Activated effector memory CD4-positive, alpha-beta T cell treated with Interleukin-2 at 50 U/mL for 16 hours (primary cell): ENCODE results near the gene GCN1.

Experiments
- DNase-seq: peaks from one replicate; pipeline ENCODE4 v3.0.0-alpha.2; 2020

Gene GCN1

GRCh38 chr12:120172053-120172452, 22.5 kb downstream of the GCN1 start:
- DNase-seq, result no peak

DNA sequence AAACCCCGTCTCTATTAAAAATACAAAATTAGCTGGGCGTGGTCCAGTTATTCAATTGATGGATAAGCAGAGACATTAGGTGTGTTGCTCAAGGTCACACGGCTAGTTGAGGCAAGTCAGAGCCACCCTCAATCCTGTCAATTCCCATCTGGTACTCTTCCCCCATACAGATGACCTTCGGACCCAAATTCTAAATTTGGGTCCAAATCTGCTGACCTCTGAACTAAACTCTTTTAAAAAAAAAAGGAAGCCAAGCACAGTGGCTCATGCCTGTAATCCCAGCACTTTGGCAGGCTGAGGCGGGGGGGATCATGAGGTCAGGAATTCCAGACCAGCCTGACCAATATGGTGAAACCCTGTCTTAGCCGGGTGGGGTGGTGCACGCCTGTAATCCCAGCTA, 23.9 kb downstream of the GCN1 start:
- no peak for DNase-seq

- no peak for DNase-seq
Observed at GRCh38 chr12:120169946-120170345, 24.6 kb downstream of the GCN1 start.

GRCh38 chr12:120168337-120168736, 26.2 kb downstream of the GCN1 start:
- DNase-seq, result no peak

GRCh38 chr12:120167529-120168095, 26.9 kb downstream of the GCN1 start:
- no peak for DNase-seq

GRCh38 chr12:120164293-120164692, 30.2 kb downstream of the GCN1 start:
- DNase-seq, result no peak

DNA sequence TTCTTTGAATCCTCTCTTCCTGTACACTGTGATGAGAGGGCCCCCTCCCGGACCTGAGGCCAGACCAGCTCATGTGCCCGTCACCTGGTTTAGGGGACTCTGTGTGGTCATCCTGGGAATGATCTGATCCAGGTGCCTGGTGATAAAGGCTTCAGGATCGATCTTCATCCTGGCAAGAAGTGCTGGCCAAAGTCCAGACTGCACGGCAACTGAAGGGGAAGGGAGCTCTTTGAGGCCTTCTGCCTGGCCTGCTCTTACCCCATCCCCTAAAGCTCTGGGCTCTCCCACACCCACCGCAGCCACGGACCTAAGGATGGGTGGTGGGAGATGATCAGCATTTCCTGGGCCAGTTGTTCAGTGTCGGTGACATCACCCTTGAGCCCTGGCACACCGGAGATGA, 31.8 kb downstream of the GCN1 start:
- DNase-seq, result no peak

DNA sequence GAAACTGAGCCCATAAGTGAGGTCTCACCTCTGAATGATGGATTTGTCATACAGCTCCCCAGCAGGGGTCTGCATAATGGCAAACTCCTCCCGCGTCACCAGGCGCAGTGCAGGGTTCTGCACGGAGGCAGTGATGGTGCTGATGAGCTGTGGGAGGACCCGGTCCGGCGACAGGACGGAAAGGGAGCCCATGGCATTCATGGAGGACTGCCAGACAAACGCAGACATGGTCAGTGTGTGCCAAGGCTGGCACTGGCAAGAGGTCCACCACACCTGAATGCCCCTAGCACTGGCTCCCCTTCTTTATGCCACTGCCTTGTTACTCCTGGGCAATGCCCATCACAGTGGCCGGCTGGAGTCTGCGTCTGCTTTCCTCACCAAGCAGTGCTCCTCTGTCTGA, 32.7 kb downstream of the GCN1 start:
- DNase-seq, result no peak

GRCh38 chr12:120159509-120160237, 34.8 kb downstream of the GCN1 start:
- no peak for DNase-seq

DNA sequence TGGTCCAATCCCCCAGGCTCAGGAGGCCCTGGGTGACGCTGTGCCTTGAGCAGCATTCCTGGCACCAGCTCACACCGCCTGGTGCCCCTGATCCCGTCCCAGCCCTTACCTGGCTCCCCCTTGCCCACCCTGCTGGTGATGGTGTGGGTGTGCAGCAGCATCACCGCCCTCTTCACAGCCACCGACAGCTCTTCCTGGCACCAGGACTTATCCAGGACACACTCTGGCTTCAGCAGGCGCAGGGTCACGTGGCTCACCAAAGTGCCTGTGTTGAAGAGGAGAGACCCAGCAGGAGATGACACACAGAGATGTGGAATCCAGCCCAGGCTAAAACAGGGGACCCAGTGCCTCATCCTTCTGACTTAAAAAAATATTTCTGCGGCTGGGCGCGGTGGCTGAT, 36.2 kb downstream of the GCN1 start:
- no peak for DNase-seq

DNA sequence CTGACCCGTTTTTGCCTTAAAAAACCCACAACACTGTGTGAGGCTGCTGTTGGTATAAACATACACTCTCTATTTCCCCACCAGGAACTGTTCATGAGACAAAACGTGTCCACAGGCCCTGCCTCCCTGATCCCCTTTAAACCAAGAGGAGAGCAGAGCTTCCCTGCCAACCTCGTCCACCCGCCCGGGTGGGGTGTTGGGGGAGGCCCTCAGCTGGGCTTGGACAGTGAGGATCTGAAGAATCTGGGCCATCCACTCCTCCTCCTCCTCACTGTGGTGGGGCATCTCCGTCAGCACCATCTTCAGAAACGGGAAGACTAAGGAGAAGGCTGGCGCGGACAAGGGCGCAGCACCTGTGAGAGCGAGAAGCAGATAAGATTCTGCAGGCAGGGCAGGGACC, 36.8 kb downstream of the GCN1 start:
- no peak for DNase-seq

DNA sequence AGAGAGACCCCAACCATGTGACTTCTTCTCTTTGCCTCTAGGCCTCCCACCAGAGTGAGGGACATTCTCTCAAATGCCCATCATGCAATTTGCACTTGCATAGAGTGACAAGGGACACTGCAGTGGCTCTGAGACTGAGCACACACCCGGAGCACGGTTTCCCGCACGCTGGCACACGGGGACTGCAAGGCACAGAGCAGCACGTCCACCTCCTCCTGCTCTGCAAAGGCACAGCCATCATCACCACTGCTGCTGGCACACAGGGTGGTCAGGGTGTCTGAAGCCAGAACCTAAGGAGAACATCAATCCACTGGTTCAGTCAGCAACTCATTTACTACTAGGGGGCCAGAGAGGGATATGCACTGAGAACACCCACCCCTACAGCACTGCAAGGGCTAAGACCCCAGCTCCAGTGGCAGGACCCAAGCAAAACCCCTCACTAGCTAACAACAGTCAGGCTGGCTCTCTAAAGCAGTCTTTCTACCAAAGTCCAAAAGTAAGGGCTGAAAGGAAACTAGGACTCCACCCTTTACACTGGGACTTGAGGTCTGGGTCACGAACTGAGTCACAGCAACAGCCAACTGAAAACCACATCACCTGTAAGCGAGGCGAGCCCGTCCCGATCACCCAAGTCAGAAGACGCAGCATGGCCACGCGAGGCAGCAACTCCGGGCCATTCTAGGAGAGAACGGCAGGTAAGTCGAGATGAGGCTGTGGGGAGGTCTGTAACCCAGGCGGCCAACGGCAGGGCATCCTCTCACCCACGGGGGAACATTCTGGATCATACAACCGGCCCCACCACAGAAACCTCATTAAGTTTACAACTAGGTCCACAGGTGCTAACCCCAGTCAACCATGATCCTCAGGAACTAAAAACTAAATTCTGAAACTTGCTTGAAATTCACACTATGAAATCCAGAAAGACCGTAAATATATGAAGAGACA, 37.9 kb downstream of the GCN1 start:
- no peak for DNase-seq

GRCh38 chr12:120155072-120155471, 39.4 kb downstream of the GCN1 start:
- no peak for DNase-seq

GRCh38 chr12:120150919-120151525, 43.5 kb downstream of the GCN1 start:
- no peak for DNase-seq

DNA sequence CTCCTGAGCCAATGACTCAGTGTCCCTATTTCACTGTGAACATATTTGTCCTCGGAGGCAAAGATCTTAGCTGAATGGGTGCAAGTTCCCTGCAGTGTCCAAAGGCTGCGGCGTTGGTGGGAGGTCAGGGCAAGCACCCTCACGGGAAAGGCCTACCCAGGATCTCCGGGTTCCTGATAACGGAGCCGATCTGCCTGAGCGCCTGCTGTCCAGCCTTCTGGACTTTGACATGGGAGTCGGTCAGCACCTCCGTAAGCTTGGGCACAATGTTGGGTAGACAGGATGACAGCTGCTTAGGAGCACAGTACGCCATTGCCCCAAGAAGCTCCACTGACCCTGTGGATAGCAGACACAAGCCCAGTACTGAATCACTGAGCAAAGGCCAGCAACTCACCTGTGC, 46.5 kb downstream of the GCN1 start:
- DNase-seq, result no peak

DNA sequence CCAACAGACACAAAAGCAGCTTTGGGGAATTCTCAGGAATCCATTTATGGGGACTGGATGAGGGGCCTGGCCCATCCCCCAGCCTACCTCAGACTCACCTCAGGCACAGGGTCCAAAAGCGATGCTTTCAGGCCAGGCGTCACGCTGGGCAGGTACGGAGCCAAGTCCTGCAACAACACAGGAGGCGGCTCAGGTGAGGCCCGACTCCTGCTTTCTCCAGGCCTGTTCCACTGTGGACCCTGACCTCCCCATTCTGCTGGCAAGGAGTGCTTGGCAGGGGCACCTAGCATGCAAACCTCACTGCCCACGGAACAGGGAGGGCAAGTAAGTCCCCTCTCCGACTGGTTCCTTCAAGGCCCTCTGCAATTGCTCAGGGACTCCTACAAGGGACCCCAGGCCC, 49.4 kb downstream of the GCN1 start:
- no peak for DNase-seq

DNA sequence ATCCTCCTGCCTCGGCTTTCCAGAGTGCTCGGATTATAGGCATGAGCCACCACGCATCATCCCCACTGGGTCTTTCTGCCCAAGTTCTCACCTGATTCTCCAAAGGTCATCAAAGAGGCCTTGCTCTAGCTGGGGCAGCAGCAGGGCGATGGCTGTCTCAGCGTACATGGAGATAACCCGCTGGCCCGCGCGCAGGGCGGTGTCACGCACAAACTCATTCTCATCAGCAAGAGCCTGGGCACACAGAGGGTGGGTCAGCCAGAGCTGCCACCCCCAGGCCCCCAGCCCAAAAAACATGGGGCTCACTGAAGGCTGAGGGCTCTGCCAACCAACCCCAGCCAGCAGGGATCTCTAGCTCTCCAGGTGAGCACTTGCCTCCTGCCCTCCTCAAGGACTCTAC, 50.3 kb downstream of the GCN1 start:
- DNase-seq, result no peak

DNA sequence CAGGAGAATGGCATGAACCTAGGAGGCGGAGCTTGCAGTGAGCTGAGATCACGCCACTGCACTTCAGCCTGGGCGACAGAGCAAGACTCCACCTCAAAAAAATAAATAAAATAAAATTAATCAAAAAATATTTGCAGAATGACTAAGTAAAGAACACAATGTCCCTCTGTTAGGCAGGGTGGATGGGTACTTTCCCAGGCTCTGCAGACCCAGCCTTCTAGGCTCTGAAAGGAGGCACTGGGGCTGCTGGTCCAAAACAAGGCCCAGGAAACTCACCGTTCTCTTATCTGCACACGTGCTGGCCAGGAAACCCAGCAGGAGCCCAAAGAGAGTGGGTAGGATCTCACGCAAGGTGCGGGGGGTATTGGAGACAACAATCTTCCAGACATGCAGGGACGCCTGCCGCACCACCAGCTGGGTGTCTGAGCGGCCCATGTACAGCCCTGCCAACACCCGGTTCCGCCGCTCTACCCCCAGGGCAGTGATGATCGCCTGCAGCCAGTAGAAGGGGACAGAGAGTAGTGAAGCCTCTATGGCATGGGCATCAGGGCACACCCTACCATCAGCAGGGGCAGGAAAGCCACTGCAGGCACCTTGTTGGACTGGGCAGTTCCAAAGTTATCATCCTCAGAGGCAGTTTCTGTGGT, 52.2 kb downstream of the GCN1 start:
- DNase-seq, result no peak

DNA sequence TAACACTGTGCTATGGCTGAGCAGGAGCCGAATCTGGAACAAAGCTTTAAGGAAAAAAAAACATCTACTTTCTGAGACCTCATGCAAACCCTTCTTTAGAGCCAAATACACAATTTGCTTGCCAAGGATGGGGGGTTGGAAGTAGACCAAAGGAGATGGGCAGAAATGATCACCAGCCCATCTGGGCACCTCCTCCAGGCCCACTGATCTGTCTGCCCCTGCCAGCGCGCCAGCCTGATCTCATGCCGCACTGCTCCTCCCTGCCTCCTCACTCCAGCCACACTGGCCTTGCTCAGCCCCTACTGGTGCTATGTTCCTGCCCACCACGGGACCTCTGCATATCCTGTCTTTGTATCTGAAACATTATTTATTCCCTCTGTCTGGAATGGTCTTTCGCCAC, 53.2 kb downstream of the GCN1 start:
- no peak for DNase-seq

DNA sequence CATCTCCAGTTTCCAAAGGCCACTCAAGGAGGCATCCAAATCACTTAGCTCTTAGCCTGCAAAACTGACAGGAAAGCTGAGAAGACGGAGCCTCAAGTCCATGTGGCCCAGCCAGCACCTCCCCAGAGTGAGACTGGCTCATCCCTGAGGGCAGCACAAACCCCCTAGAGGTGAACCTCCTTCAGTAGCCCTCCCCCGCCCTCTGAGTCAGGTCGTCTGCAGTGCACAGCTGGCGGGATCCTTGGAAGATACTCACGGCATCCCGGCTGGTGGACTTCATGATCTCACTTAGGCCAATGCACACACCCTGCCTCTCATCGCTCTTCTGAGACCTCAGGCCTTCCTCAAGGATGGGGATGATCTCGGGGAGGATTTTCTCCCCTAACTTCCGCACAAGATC, 53.9 kb downstream of the GCN1 start:
- DNase-seq, result no peak

GRCh38 chr12:120139958-120140357, 54.6 kb downstream of the GCN1 start:
- DNase-seq, result no peak

DNA sequence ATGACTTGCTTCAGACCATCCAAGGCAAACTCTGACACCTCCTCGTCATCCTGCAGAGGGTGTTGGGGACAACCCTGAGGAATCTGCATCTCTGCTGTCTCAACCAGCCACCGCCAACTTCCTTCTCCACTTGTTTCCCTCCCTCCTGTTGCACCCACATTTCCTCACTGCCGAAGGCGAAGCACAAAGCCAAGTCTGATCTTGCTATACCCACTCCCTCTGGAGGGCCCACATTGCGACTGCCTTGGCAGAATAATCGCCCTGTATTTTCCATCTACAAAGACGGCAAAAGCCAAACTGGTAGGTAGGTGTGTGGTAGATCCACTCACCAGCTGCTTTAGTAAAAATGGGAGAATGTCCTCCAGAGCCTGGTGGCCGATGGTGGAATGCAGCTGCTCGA, 56.1 kb downstream of the GCN1 start:
- DNase-seq, result no peak

- DNase-seq, result no peak
Observed at GRCh38 chr12:120137833-120138232, 56.7 kb downstream of the GCN1 start.
